SK-N-SH (cell line): ENCODE data around the gene SSTR3.
A peak's percentile ranks its signal among the peaks of the same experiment; 100 is the strongest.

Source experiments
- CTCF ChIP-seq: fragments of 200-600 bp; sonication (generic); IDR thresholded peaks from 2 replicates; pipeline ENCODE4 v1.6.1; 2017; ENCODE audit warnings: antibody characterized with exemption, mild to moderate bottlenecking, moderate library complexity
- ELF1 ChIP-seq: IDR thresholded peaks from 2 replicates; pipeline ENCODE4 v1.4.0; 2012
- EP300 ChIP-seq, 2 experiments: IDR thresholded peaks; 2 replicates each; pipeline versions ENCODE4 v1.4.0 to v1.6.1; 2012; ENCODE audit warnings: borderline replicate concordance in 1 of 2, low read depth in 1 of 2, low read length in 1 of 2
- EZH2phosphoT487 ChIP-seq: fragments of 200-600 bp; sonication (generic); IDR thresholded peaks from 2 replicates; pipeline ENCODE4 v1.6.1; 2017; ENCODE audit warnings: low read depth, mixed run types, mild to moderate bottlenecking, antibody characterized with exemption, moderate library complexity, borderline replicate concordance
- FOSL2 ChIP-seq: IDR thresholded peaks from 2 replicates; pipeline ENCODE4 v1.4.0; 2012; ENCODE audit warnings: low read depth, mild to moderate bottlenecking, moderate library complexity, borderline replicate concordance
- FOXJ3 ChIP-seq: sonication (generic); formaldehyde crosslinking; IDR thresholded peaks from 2 replicates; pipeline ENCODE4 v1.5.1; 2020; ENCODE audit warnings: mild to moderate bottlenecking, missing genetic modification reagents
- JUND ChIP-seq: IDR thresholded peaks from 2 replicates; pipeline ENCODE4 v1.4.0; 2012
- MAX ChIP-seq: IDR thresholded peaks from 2 replicates; pipeline ENCODE4 v1.4.0; 2012; ENCODE audit warnings: low read depth
- MEF2A ChIP-seq: IDR thresholded peaks from 2 replicates; pipeline ENCODE4 v1.4.0; 2012; ENCODE audit warnings: low read depth, borderline replicate concordance
- NFIC ChIP-seq: IDR thresholded peaks from 2 replicates; pipeline ENCODE4 v1.4.0; 2012; ENCODE audit warnings: borderline replicate concordance
- PBX3 ChIP-seq: IDR thresholded peaks from 2 replicates; pipeline ENCODE4; 2012
- POLR2AphosphoS5 ChIP-seq: IDR thresholded peaks from 2 replicates; pipeline ENCODE4 v1.6.1; 2012; ENCODE audit warnings: low read depth, low read length
- REST ChIP-seq: IDR thresholded peaks from 2 replicates; pipeline ENCODE4 v1.6.1; 2012; ENCODE audit warnings: mild to moderate bottlenecking, low read depth, low read length, moderate library complexity
- YY1 ChIP-seq: IDR thresholded peaks from 2 replicates; pipeline ENCODE4 v1.4.0; 2012; ENCODE audit warnings: low read depth, mild to moderate bottlenecking

- TF ChIP-seq POLR2AphosphoS5 (peak; percentile 24; the same call in 1 of the 2 replicates), JUND (peak; percentile 69), EZH2phosphoT487 (no peak), CTCF (no peak), YY1 (no peak), REST (no peak), FOSL2 (peak; percentile 65), FOXJ3 (CRISPR knock-in tag) (no peak), NFIC (peak; percentile 87), MAX (peak; percentile 49; the same call in 1 of the 2 replicates), ELF1 (0 out of 2 replicates have a peak, but pooled peaks have one; percentile 48), MEF2A (no peak), PBX3 (peak; percentile 97), EP300 (IDR thresholded peaks at IDR 0.05; ENCODE audit: borderline replicate concordance in 1 of 2, low read depth in 1 of 2, low read length in 1 of 2) (peak; percentile 30 to 67; a peak in 2 of 4 replicates)
These were observed 16.9 kb upstream of the SSTR3 start for GRCh38 chr22:37229012-37229804.
